GM21529 (cell line): ENCODE results near the gene SH2D4B.
"Not testable (repeated sequence)": the region's sequence is repeated elsewhere in the genome, so short reads cannot be mapped to it uniquely, and the experiment has no call there.

Experiments
- ATAC-seq: cut with Tn5 transposase; IDR thresholded peaks from one replicate; pipeline ENCODE4 v1.9.1; 2021; ENCODE audit not compliant: unreplicated experiment

Gene SH2D4B

GRCh38 chr10:80542053-80542452, 4.4 kb downstream of the SH2D4B start:
- no peak for ATAC-seq

- no peak for ATAC-seq
Observed at GRCh38 chr10:80542652-80543318, 5.1 kb downstream of the SH2D4B start.

GRCh38 chr10:80543319-80543672, 5.6 kb downstream of the SH2D4B start:
- ATAC-seq, result not testable (repeated sequence)

DNA sequence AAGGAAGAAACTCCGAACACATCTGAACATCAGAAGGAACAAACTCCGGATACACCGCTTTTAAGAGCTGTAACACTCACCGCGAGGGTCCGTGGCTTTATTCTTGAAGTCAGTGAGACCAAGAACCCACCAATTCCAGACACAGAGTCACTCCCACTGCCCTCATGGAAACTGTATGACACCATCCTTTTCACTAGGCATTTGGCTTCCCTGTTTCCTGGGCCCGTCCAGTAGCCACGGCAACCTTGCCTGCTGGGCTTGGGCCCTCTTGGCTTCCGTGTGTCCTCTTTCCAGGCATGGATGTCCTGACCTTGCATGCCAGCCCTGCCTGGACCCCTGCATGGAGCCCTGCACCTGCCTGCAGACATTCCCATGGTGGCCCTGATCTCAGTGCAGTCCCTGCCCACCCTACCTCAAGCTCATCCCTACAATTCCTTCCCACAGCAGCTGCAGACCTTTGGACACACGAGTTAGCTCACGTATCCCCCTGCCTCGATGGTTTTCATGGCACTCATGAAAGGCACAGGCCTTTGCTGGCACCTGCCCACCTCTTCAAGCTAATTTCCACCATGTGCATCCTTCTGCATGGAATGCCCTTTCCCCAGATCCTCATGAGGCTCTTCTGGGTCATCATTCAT, 6.7 kb downstream of the SH2D4B start:
- ATAC-seq, result no peak

DNA sequence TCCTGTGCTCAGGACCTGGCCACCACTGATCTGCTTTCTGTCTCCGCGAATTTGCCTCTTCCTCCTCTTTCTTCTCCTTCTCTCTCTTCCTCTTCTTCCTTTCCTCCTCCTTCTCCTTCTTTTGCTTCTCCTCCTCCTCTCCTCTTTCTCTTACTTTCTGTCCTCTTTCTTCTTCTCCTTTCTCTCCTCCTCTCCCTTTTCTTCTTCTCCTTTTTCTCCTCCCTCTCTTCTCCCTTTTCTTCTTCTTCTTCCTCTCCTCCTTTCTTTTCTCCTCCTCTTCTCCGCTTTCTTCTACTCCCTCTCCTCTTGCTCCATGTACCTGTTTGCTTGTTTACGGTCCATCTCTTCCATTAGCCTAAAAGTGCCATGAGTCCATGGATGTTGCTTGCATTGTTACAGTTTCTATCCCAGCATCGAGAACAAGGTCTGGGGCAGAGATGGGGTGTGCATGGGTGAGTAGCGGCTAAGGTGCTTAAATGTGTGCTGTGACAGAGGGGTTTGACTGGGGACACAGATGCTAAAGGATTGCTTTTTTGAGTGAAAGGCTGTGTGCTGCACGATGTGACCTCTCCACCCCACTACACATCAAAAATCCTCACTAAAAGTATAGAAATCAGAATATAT, 7.7 kb downstream of the SH2D4B start:
- ATAC-seq, result no peak

- ATAC-seq, result no peak
Observed at GRCh38 chr10:80552151-80552646, 14.5 kb downstream of the SH2D4B start.

- no peak for ATAC-seq
Observed at GRCh38 chr10:80553436-80553835, 15.7 kb downstream of the SH2D4B start.

- ATAC-seq, result no peak
Observed at GRCh38 chr10:80554050-80554449, 16.3 kb downstream of the SH2D4B start.

DNA sequence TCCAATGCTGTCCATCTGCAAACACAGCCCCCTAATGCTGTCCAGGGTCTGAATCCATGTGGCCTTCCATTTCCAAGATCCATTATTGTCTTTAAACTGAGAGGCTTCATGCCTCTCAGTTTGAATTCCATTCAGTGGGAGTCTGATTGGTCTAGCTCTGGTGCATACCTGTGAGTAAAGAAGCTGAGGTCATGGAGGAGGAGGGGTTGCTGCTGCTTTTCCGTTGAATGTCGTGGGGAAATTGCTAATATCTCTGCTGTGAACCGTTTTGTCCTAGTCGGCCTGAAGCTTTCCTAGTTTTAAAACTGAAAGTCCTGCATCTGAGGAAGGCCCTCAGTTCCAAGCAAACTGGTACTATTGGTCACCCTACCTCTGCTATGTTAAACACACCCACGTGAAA, 17.7 kb downstream of the SH2D4B start:
- no peak for ATAC-seq

GRCh38 chr10:80561950-80562349, 24.2 kb downstream of the SH2D4B start:
- ATAC-seq, result no peak

- ATAC-seq, result no peak
Observed at GRCh38 chr10:80567292-80567691, 29.6 kb downstream of the SH2D4B start.

- no peak for ATAC-seq
Observed at GRCh38 chr10:80569131-80569895, 31.6 kb downstream of the SH2D4B start.

DNA sequence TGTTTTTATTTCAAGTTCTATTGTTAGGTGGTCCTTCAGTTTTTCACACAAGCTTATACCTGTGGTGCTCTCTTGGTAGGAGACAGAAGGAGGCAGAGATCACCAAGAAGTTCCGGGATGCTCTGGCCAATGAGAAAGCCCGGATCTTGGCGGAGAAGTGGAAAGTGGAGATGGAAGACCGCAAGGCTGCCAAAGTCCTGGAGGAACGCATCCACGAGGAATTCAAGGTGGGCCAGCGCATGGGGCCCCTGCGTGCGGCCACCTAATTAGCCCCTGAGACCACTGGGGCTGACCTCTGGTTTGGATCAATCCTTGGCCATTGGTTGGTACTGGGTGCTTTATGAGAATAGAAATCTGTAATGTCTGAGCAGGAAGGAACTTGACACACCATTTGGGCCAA, 33.6 kb downstream of the SH2D4B start:
- no peak for ATAC-seq

GRCh38 chr10:80579181-80579763, 41.6 kb downstream of the SH2D4B start:
- no peak for ATAC-seq

- ATAC-seq, result no peak
Observed at GRCh38 chr10:80579849-80580637, 42.3 kb downstream of the SH2D4B start.

DNA sequence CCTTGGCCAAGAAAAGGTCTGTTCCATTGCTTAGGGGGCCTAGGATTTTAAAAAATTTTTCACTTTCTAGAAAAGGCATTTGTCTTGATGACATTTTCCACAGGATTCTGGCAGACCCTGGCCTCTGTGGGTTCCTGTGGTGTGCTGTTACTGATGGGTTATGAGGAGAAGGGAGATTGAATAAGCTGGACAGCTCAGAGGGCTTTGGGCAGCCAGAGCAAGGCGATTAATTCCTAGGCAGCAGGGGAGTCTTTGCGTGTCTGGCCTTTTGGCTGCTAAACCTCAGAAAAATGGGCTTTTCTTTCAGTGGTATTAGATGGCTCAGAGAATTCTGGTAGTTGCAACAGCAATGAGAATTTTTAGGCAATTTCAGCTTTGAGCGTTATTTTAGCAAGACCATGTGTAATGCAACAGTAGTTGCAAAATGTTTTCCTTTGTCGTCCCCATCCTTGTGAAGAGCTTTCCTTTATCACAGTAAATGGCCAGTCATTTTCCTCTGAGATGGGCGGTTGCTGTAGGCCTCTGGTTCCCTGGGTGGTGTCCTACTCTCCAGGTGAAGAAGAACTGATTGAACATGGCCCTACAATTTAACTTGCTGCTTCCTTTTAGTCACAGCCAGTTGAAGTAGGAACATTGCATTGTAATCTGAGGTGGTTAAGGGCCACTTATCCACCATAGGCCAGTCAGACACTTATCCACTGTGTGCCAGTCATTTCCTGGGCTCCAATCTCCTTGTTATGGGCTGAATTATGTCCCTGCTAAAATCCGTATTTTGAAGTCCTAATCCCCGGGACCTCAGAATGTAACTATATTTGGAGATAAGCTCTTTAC, 43.2 kb downstream of the SH2D4B start:
- ATAC-seq, result no peak

DNA sequence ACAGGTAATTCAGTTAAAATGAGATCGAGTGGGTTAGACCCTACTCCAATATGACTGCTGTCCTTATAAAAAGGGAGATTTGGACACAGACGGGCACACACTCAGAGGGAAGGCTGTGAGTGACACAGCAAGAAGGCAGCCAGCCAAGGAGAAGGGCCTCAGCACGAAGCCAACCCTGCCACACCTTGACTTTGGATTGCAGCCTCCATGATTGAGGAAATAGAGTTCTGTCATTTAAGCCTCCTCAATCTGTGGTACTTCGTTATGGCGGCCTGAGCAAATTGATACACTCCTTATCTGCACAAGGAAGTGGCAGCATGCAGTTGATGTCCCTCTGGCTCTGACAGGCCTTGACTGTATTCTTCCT, 43.8 kb downstream of the SH2D4B start:
- no peak for ATAC-seq

DNA sequence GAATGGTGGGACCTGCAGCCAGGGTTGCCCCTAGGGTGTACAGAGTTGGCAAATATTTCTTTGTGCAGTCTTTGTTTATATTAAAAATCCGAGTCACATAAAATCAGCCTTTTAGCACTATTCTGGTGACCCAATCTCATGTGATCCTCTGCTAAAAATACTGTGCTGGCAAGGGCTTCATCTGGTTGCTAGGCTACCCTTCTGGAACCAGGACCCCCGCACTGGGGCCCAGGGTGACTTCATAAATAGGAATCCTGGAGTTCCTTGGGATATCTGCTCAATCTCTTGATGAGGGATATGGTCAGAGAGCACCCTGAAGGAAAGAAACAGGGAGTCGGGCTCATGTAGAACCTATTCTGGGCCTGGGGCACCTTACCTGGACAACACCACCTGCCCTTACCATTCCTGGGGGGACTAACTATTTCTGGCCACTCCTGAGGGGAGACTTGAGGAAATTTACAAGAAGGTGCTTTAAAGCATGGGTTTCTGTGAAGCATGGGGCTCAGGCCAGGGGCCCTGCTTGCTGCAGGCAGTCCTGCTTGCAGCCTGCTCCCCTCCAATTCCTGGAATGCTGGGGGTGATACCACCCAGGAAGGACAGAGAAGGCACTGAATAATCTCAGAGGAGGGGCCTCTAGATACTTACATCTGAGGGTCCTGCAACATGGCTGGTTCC, 44.7 kb downstream of the SH2D4B start:
- ATAC-seq, result no peak

- ATAC-seq, result no peak
Observed at GRCh38 chr10:80583685-80584084, 46.0 kb downstream of the SH2D4B start.
